HepG2 (cell line): ENCODE measurements around the gene RFC2. TPM values are rescaled to one million over a fixed set of nuclear protein-coding genes. Genes with fewer than 3 reads are reported as not detected.

ENCODE experiments used
- DMTF1 ChIP-seq: sonication (generic); formaldehyde crosslinking; IDR thresholded peaks from 2 replicates; pipeline ENCODE4 v1.4.0; 2020; ENCODE audit warnings: mild to moderate bottlenecking, missing genetic modification reagents
- GLMP ChIP-seq: sonication (generic); formaldehyde crosslinking; IDR thresholded peaks from 2 replicates; pipeline ENCODE4 v1.9.0; 2021; ENCODE audit warnings: missing genetic modification reagents, mild to moderate bottlenecking, borderline replicate concordance
- HNRNPL ChIP-seq: fragments of 200-400 bp; formaldehyde crosslinking; IDR thresholded peaks from 2 replicates; pipeline ENCODE4 v1.6.1; 2017; ENCODE audit warnings: mild to moderate bottlenecking, low read depth, low read length
- HNRNPUL1 ChIP-seq: fragments of 200-400 bp; formaldehyde crosslinking; IDR thresholded peaks from 2 replicates; pipeline ENCODE4 v1.6.1; 2017; ENCODE audit warnings: low read depth, mild to moderate bottlenecking, low read length, moderate library complexity
- NFE2L1 ChIP-seq: sonication (generic); formaldehyde crosslinking; IDR thresholded peaks from 2 replicates; pipeline ENCODE4 v1.4.0; 2020; ENCODE audit warnings: missing genetic modification reagents, mild to moderate bottlenecking, borderline replicate concordance
- PCBP1 ChIP-seq: fragments of 200-400 bp; formaldehyde crosslinking; IDR thresholded peaks from 2 replicates; pipeline ENCODE4 v1.6.1; 2017; ENCODE audit warnings: mild to moderate bottlenecking, low read depth, low read length, borderline replicate concordance
- PRDM4 ChIP-seq: sonication (generic); formaldehyde crosslinking; IDR thresholded peaks from 2 replicates; pipeline ENCODE4 v1.9.0; 2021; ENCODE audit warnings: missing genetic modification reagents, borderline replicate concordance
- SALL1 ChIP-seq: sonication (generic); formaldehyde crosslinking; IDR thresholded peaks from 2 replicates; pipeline ENCODE4 v1.8.0; 2022; ENCODE audit warnings: mild to moderate bottlenecking, missing genetic modification reagents
- THYN1 ChIP-seq: sonication (generic); formaldehyde crosslinking; IDR thresholded peaks from 2 replicates; pipeline ENCODE4 v1.8.1; 2023; ENCODE audit warnings: low read depth, mild to moderate bottlenecking, moderate library complexity, missing genetic modification reagents, borderline replicate concordance
- ZNF407 ChIP-seq: sonication (generic); formaldehyde crosslinking; IDR thresholded peaks from one replicate; pipeline ENCODE4 v1.5.1; 2020; ENCODE audit warnings: mild to moderate bottlenecking, missing genetic modification reagents; ENCODE audit errors: not compliant biosample characterization
- ZSCAN31 ChIP-seq: sonication (generic); formaldehyde crosslinking; IDR thresholded peaks from 2 replicates; pipeline ENCODE4 v1.5.0; 2020; ENCODE audit warnings: low read depth, mild to moderate bottlenecking, missing genetic modification reagents
- polyA plus RNA-seq, 8 experiments: library from polyadenylated mRNA; depleted of rRNA in 3 of 8; stranded (reverse) in 7 of 8; unstranded in 1 of 8; fragments of >200 nt; fragmentation: Illumina TruSeq in 4 of 8; extraction: Trizol in 4 of 8; gene quantifications; 2 replicates each; pipeline versions ENCODE4 v1.2.1 to v1.2.3, GENCODE V29; 2011 to 2016; ENCODE audit warnings: low read depth in 4 of 8, missing spikeins in 1 of 8, mixed read lengths in 1 of 8; ENCODE audit not compliant: insufficient read depth in 1 of 8
- total RNA-seq, 5 experiments: library from RNA; depleted of rRNA; stranded (reverse); fragments of >200 nt; fragmentation: Illumina TruSeq; extraction: Trizol; gene quantifications; 2 replicates each; pipeline ENCODE4 v1.2.3, GENCODE V29; 2016; ENCODE audit warnings: low read depth in 1 of 5

RFC2 gene
- total and polyA plus RNA-seq, 2 of the 13 experiments (the other 11 are each of a cell fraction or from before 2014, with no cell fraction given), result 14.6 to 43.5 TPM

GRCh38 chr7:74290553-74290950 is 36.4 kb upstream of the RFC2 start (continued):
- no peak for TF ChIP-seq ZNF407 (CRISPR knock-in tag)
- TF ChIP-seq ZSCAN31 (CRISPR knock-in tag), result no peak
- TF ChIP-seq PRDM4 (CRISPR knock-in tag), result no peak
- TF ChIP-seq HNRNPUL1, result no peak
- no peak for TF ChIP-seq THYN1 (CRISPR knock-in tag)
- no peak for TF ChIP-seq DMTF1
- TF ChIP-seq HNRNPL, result peak; percentile 37
- no peak for TF ChIP-seq NFE2L1
- TF ChIP-seq PCBP1, result no peak
- TF ChIP-seq SALL1 (CRISPR knock-in tag), result no peak
- TF ChIP-seq GLMP (CRISPR knock-in tag), result no peak
